Peyer's patch (tissue), 4 donors: ENCODE results near the gene IGSF9. TPM values are rescaled to one million over a fixed set of nuclear protein-coding genes. Genes with fewer than 3 reads are reported as not detected.

Experiments
- DNase-seq, 3 donors: peaks; one replicate each; pipeline ENCODE4 v3.0.0-alpha.2; 2017 to 2019
- H3K27ac ChIP-seq, 4 donors: fragments of 200-600 bp; sonication (generic); one replicate each; pipeline ENCODE4 v1.5.1; 2016 to 2019
- H3K27me3 ChIP-seq, 2 donors: fragments of 200-600 bp; sonication (generic); one replicate each; pipeline ENCODE4 v1.5.1; 2019
- H3K36me3 ChIP-seq, 3 donors: fragments of 200-600 bp; sonication (generic); one replicate each; pipeline ENCODE4 v1.5.1; 2016 to 2019
- H3K4me1 ChIP-seq, 4 donors: fragments of 200-600 bp; sonication (generic); one replicate each; pipeline ENCODE4 v1.5.1; 2016 to 2019
- H3K4me3 ChIP-seq, 4 donors: fragments of 200-600 bp; sonication (generic); 1 replicate in 3 of 4; 2 replicates in 1 of 4; pipeline ENCODE4 v1.5.1; 2016 to 2019; ENCODE audit warnings: mild to moderate bottlenecking in 1 of 4
- H3K9me3 ChIP-seq, 4 donors: fragments of 200-600 bp; sonication (generic); one replicate each; pipeline ENCODE4 v1.5.1; 2016 to 2019; ENCODE audit warnings: mild to moderate bottlenecking in 1 of 4
- CTCF ChIP-seq, 6 experiments: fragments of 450-650 bp in 4 of 6; fragments of 200-600 bp in 2 of 6; sonication (generic) in 1 of 6; IDR thresholded peaks; one replicate each; pipeline ENCODE4 v1.5.1; 2017 to 2019; ENCODE audit warnings: antibody characterized with exemption in 6 of 6, mild to moderate bottlenecking in 3 of 6, moderate library complexity in 1 of 6
- POLR2A ChIP-seq, 2 donors: fragments of 450-650 bp; IDR thresholded peaks; one replicate each; pipeline ENCODE4 v1.5.1; 2017; ENCODE audit warnings: antibody characterized with exemption in 2 of 2, mild to moderate bottlenecking in 2 of 2, moderate library complexity in 2 of 2
- total RNA-seq, 4 donors: library from RNA; depleted of rRNA; stranded (reverse); fragments of >200 nt; gene quantifications; one replicate each; pipeline ENCODE4 v1.1.0, GENCODE V29; 2016

Gene IGSF9
- total RNA-seq, 4 donors from 2014 or later = 5.8 to 169 (median 40.6) TPM

- H3K4me1 ChIP-seq = no peaks in the 10 kb centered on the region
- no peak for DNase-seq
- H3K36me3 ChIP-seq = peaks cover 0 to 8% (median 0%) of the 10 kb centered on the region in 3 donors
- no peaks in the 10 kb centered on the region for H3K9me3 ChIP-seq
- H3K4me3 ChIP-seq = no peak overlapping the region
- H3K27ac ChIP-seq = no peak overlapping the region
- TF ChIP-seq CTCF (IDR thresholded peaks at IDR 0.05) = no peak
- TF ChIP-seq POLR2A (IDR thresholded peaks at IDR 0.05) = no peak
- no peaks in the 10 kb centered on the region for H3K27me3 ChIP-seq
These were observed 33.8 kb upstream of the IGSF9 start for GRCh38 chr1:159979257-159979656.

- Histone ChIP-seq H3K27me3 (no peaks in the 10 kb centered on the region), H3K27ac (no peak overlapping the region), H3K4me3 (no peak overlapping the region), H3K4me1 (no peaks in the 10 kb centered on the region), H3K9me3 (no peaks in the 10 kb centered on the region), H3K36me3 (peaks cover 0 to 8% (median 0%) of the 10 kb centered on the region in 3 donors)
- no peak for DNase-seq
- TF ChIP-seq CTCF (IDR thresholded peaks at IDR 0.05) (no peak), POLR2A (IDR thresholded peaks at IDR 0.05) (no peak)
These were observed 32.6 kb upstream of the IGSF9 start for GRCh38 chr1:159978107-159978398.

DNA sequence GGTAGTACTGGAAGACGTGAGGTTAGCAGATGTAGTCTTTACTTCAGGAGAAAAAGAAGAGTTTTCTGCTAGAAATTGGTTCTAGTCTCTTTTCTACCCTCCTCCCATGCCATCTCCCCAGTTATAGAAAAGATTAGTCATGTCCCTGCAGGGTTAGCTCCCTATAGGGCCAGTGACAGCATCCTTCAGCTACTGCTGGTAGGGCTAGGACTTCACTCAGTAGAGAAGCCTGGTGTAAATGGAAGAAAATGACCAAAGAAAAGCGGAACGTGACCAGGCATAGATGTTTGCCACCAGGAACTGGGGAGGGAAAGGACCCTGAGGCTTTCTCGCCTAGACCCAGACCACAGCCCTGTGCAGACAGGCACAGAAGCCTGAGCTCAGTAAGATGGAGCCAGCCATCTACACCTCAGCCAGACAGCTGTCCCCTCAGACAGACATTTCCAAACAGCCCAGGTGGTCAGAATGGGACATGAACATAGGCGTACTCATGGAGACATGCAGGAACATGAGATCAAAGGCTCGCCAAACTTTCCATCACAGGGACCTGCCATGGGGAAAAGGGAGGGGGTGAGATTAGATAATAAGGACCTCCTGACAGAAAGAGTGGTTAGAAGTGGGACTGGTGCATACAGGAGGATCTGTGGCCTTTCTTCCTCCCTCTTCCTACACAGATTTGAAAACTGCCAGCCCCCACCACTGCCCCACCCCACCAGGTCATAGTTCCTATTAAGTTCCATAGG is 32.1 kb upstream of the IGSF9 start:
- Histone ChIP-seq H3K36me3 (peaks cover 0 to 8% (median 0%) of the 10 kb centered on the region in 3 donors), H3K27me3 (no peaks in the 10 kb centered on the region), H3K4me3 (no peak overlapping the region), H3K27ac (no peak overlapping the region), H3K9me3 (no peaks in the 10 kb centered on the region), H3K4me1 (no peaks in the 10 kb centered on the region)
- TF ChIP-seq CTCF (IDR thresholded peaks at IDR 0.05) (no peak), POLR2A (IDR thresholded peaks at IDR 0.05) (no peak)
- DNase-seq = no peak

DNA sequence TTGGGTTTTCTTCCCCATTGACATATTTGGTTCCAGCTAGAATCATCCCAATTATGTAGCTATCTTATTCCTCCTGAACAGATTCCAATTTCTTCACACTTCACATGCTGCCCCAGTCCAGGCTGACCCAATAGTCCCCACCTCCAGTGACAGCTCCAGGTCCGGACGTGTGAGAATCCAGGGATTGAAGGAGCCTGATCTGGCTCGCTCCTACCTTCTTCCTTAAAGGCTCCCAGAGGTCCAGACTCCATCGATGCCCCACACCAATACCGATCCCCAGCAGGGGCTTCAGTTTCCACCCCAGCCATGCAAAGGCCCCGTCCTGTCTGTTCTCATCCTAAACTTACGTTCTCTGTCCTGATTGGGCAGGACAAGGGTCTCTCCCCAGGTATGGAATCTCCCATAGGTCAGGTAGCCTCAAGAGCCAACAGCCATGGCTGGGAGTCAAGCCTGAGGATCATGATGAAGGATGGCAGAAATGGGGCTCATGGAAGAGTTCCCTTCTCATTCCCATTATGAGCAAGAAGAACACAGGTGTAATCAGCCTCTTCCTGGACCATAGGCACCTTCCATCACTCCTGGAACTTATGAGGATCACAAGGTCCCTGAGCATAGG is 29.0 kb upstream of the IGSF9 start:
- Histone ChIP-seq H3K4me3 (no peak overlapping the region), H3K27ac (no peak overlapping the region), H3K4me1 (peaks cover 0 to 22% (median 0%) of the 10 kb centered on the region in 4 donors), H3K27me3 (no peaks in the 10 kb centered on the region), H3K36me3 (no peaks in the 10 kb centered on the region), H3K9me3 (no peaks in the 10 kb centered on the region)
- TF ChIP-seq CTCF (IDR thresholded peaks at IDR 0.05) (no peak), POLR2A (IDR thresholded peaks at IDR 0.05) (no peak)
- no peak for DNase-seq

- no peak for TF ChIP-seq POLR2A (IDR thresholded peaks at IDR 0.05)
- no peak for TF ChIP-seq CTCF (IDR thresholded peaks at IDR 0.05)
- no peak for DNase-seq
- Histone ChIP-seq H3K27me3 (no peaks in the 10 kb centered on the region), H3K36me3 (no peaks in the 10 kb centered on the region), H3K4me3 (no peak overlapping the region), H3K4me1 (peaks cover 0 to 28% (median 0%) of the 10 kb centered on the region in 4 donors), H3K27ac (no peak overlapping the region), H3K9me3 (no peaks in the 10 kb centered on the region)
These were observed 28.0 kb upstream of the IGSF9 start for GRCh38 chr1:159973350-159973940.
